CD4-positive, alpha-beta T cell treated with Interleukin-10 for 1 hour (primary cell): ENCODE measurements around the gene SET.
"Not testable (repeated sequence)": the region's sequence is repeated elsewhere in the genome, so short reads cannot be mapped to it uniquely, and the experiment has no call there.

Experiments used
- DNase-seq: peaks from one replicate; pipeline ENCODE4 v3.0.0-alpha.2; 2020

The SET gene

GRCh38 chr9:128689293-128689774 lies 312 bp downstream of the SET start:
- DNase-seq = no peak

GRCh38 chr9:128689820-128690683 lies 1.0 kb downstream of the SET start:
- DNase-seq = peak; percentile 71

- DNase-seq = no peak
Observed at GRCh38 chr9:128690684-128691034, 1.6 kb downstream of the SET start.

GRCh38 chr9:128693738-128694137 lies 4.7 kb downstream of the SET start:
- DNase-seq = not testable (repeated sequence)

- DNase-seq = no peak
Observed at GRCh38 chr9:128694344-128694743, 5.3 kb downstream of the SET start.

GRCh38 chr9:128696923-128697707 lies 8.1 kb downstream of the SET start:
- DNase-seq = no peak

- not testable (repeated sequence) for DNase-seq
Observed at GRCh38 chr9:128699096-128699795, 10.2 kb downstream of the SET start.

- no peak for DNase-seq
Observed at GRCh38 chr9:128701227-128701854, 12.3 kb downstream of the SET start.

- DNase-seq = peak; percentile 85
Observed at GRCh38 chr9:128702445-128702948, 13.5 kb downstream of the SET start, which contains the start of gene PKN3. Gene PKN3, plus strand, starts transcription at chr9:128702503. Its CDS starts 413 bp downstream, at chr9:128702916.

- peak; percentile 31 for DNase-seq
Observed at GRCh38 chr9:128702949-128703615, 14.1 kb downstream of the SET start.

- DNase-seq = no peak
Observed at GRCh38 chr9:128703616-128704355, 14.8 kb downstream of the SET start.

- no peak for DNase-seq
Observed at GRCh38 chr9:128704356-128704670, 15.3 kb downstream of the SET start.

GRCh38 chr9:128705051-128705965 lies 16.3 kb downstream of the SET start:
- DNase-seq = no peak

GRCh38 chr9:128706045-128706444 lies 17.0 kb downstream of the SET start:
- DNase-seq = no peak

GRCh38 chr9:128706671-128707381 lies 17.8 kb downstream of the SET start:
- no peak for DNase-seq

GRCh38 chr9:128707446-128707845 lies 18.4 kb downstream of the SET start:
- no peak for DNase-seq

- no peak for DNase-seq
Observed at GRCh38 chr9:128712451-128713410, 23.7 kb downstream of the SET start.

- DNase-seq = no peak
Observed at GRCh38 chr9:128713411-128713780, 24.4 kb downstream of the SET start.
